ENCODE results near the gene EMC7.

The EMC7 gene

GRCh38 chr15:34038023-34038870 is 63.4 kb downstream of the EMC7 start:
- peak; percentile 26 for DNase-seq
